Muscle of back (tissue), 10 donors: ENCODE measurements around the gene SKOR1. TPM values are rescaled to one million over a fixed set of nuclear protein-coding genes. Genes with fewer than 3 reads are reported as not detected.

Experiments used
- polyA plus RNA-seq, 10 donors: library from polyadenylated mRNA; unstranded; fragments of 120-200 nt; gene quantifications; one replicate each; pipeline ENCODE4 v1.2.1, GENCODE V29; 2013; ENCODE audit not compliant: insufficient read length in 10 of 10

Gene SKOR1
- polyA plus RNA-seq, 10 donors: 0.21 to 0.65 (median 0.37) TPM

Other genes starting within 250 kb of the SKOR1 start
- not detected for gene RNU6-1, start 14.5 kb downstream of the SKOR1 start, polyA plus RNA-seq
- gene PIAS1, start 228.8 kb downstream of the SKOR1 start, polyA plus RNA-seq: 10 to 100 TPM; 25.0 to 41.2 (median 28.5) TPM